Breast epithelium (tissue), 3 donors: Measurements from ENCODE around the gene MYCN.

Source experiments
- CTCF ChIP-seq, 3 donors: fragments of 450-650 bp; IDR thresholded peaks; one replicate each; pipeline ENCODE4 v1.5.1; 2016 to 2017; ENCODE audit warnings: antibody characterized with exemption in 3 of 3, mild to moderate bottlenecking in 3 of 3, moderate library complexity in 3 of 3
- POLR2A ChIP-seq: fragments of 450-650 bp; IDR thresholded peaks from one replicate; pipeline ENCODE4 v1.6.1; 2016; ENCODE audit warnings: antibody characterized with exemption, mild to moderate bottlenecking, moderate library complexity

- TF ChIP-seq CTCF (IDR thresholded peaks at IDR 0.05) (no peak), POLR2A (no peak)
Measured at GRCh38 chr2:15993666-15994065, 53.3 kb downstream of the MYCN start.
